Measurements from ENCODE around the gene DDX6. TPM values are rescaled to one million over a fixed set of nuclear protein-coding genes. Genes with fewer than 3 reads are reported as not detected.

DDX6 gene
- total and polyA plus RNA-seq, 2 of the 8 experiments (the other 6 are each of a cell fraction or from before 2014, with no cell fraction given): 29.8 to 181 TPM

DNA sequence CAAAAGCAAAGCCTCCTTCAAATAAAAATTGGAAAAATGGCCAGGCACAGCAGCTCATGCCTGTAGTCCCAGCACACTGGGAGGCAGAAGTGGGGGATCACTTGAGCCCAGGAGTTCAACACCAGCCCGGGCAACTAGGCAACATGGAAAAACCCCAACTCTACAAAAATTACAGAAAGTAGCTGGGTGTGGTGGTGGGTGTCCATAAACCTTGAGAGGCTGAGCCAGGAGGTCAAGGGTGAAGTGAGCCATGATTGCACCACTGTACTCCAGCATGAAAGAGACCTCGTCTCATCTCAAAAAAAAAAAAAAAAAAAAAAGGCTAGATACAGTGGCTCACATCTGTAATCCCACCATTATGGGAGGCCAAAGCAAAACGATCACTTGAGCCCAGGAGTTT lies 22.3 kb downstream of the DDX6 start:
- Histone ChIP-seq H3K4me3 (ENCODE audit: extremely low read depth in 1 of 4, insufficient read depth in 2 of 4, low read depth in 3 of 4, low read length in 4 of 4) (no peak overlapping the region), H2BK15ac (ENCODE audit: low read length) (no peak overlapping the region), H3K4me2 (ENCODE audit: insufficient read depth in 1 of 2, low read depth in 2 of 2, low read length in 2 of 2) (no peak overlapping the region), H4K91ac (replicated peaks; ENCODE audit: insufficient read length, low read length) (no peak overlapping the region), H2BK5ac (ENCODE audit: low read depth, low read length) (no peak overlapping the region), H2BK120ac (replicated peaks; ENCODE audit: low read depth, low read length) (no peak overlapping the region), H3K4me1 (replicated peaks in 1 of 4; ENCODE audit: control insufficient read depth in 3 of 4, insufficient read depth in 4 of 4, low read length in 3 of 4) (no peaks in the 10 kb centered on the region), H3K56ac (replicated peaks; ENCODE audit: insufficient read length, low read depth, low read length) (no peak overlapping the region), H4K5ac (ENCODE audit: insufficient read length, low read depth, low read length) (no peak overlapping the region), H3K23ac (ENCODE audit: insufficient read length) (no peak overlapping the region), H4K8ac (ENCODE audit: extremely low read depth, insufficient read depth, low read length) (no peak overlapping the region), H4K20me1 (replicated peaks in 1 of 2; ENCODE audit: control insufficient read depth in 1 of 2, insufficient read depth in 2 of 2, low read length in 2 of 2) (peaks cover 8 to 21% of the 10 kb centered on the region in 2 experiments), H2BK12ac (ENCODE audit: low read depth, low read length) (no peak overlapping the region), H3K36me3 (ENCODE audit: control insufficient read depth in 2 of 4, insufficient read depth in 4 of 4, low read length in 3 of 4) (peaks cover 2 to 72% (median 30%) of the 10 kb centered on the region in 4 experiments), H3K18ac (ENCODE audit: extremely low read depth, low read length) (no peak overlapping the region), H2AFZ (ENCODE audit: low read length) (no peak overlapping the region), H3K79me1 (ENCODE audit: low read depth, low read length) (peaks cover 2% of the 10 kb centered on the region; the same call in 1 of the 2 replicates), H3K23me2 (ENCODE audit: low read depth, low read length) (no peaks in the 10 kb centered on the region), H3K9ac (replicated peaks in 1 of 4; ENCODE audit: extremely low read depth in 1 of 4, low read depth in 3 of 4, low read length in 3 of 4) (no peak overlapping the region), H3K79me2 (ENCODE audit: control insufficient read depth in 1 of 2, insufficient read depth in 2 of 2, low read length in 2 of 2) (peaks cover 5 to 72% of the 10 kb centered on the region in 2 experiments), H3K14ac (ENCODE audit: insufficient read length) (no peak overlapping the region), H3K27me3 (replicated peaks in 1 of 4; ENCODE audit: control insufficient read depth in 3 of 4, extremely low read depth in 1 of 4, insufficient read depth in 3 of 4, low read length in 3 of 4) (no peaks in the 10 kb centered on the region), H2BK20ac (ENCODE audit: low read length) (no peak overlapping the region), H2AK5ac (ENCODE audit: low read depth, low read length) (no peak overlapping the region), H3K9me3 (ENCODE audit: insufficient read depth in 2 of 2, low read depth in 1 of 2, low read length in 1 of 2) (no peaks in the 10 kb centered on the region), H3K4ac (replicated peaks; ENCODE audit: insufficient read length, low read depth, low read length) (no peak overlapping the region), H3K27ac (ENCODE audit: low read depth, low read length) (no peak overlapping the region)
- DNase-seq (ENCODE audit: low read depth in 1 of 2, low spot score in 2 of 2) (no peak), FAIRE-seq (no peak)
- TF ChIP-seq RBBP5 (IDR thresholded peaks at IDR 0.05; ENCODE audit: borderline replicate concordance, low read depth, low read length) (no peak), SP2 (IDR thresholded peaks at IDR 0.05; ENCODE audit: low read length) (no peak), KDM1A (IDR thresholded peaks at IDR 0.05; ENCODE audit: borderline replicate concordance, low read length) (no peak), RXRA (IDR thresholded peaks at IDR 0.05; ENCODE audit: insufficient read depth, low read depth, low read length) (no peak), SRF (IDR thresholded peaks at IDR 0.05; ENCODE audit: low read depth, low read length) (no peak), NRF1 (IDR thresholded peaks at IDR 0.05; ENCODE audit: low read depth, low read length) (no peak), YY1 (IDR thresholded peaks at IDR 0.05; ENCODE audit: low read depth, low read length) (no peak), CEBPB (IDR thresholded peaks at IDR 0.05; ENCODE audit: low read depth, low read length) (no peak), CBX5 (IDR thresholded peaks at IDR 0.05; ENCODE audit: low read depth, low read length) (no peak), HDAC2 (IDR thresholded peaks at IDR 0.05; ENCODE audit: borderline replicate concordance in 1 of 2, low read depth in 2 of 2, low read length in 2 of 2) (no peak), TAF7 (optimal IDR thresholded peaks at IDR 0.05; ENCODE audit: borderline replicate concordance, low read depth, low read length) (no peak), EGR1 (IDR thresholded peaks at IDR 0.05; ENCODE audit: borderline replicate concordance, low read depth, low read length) (no peak), RFX5 (IDR thresholded peaks at IDR 0.05; ENCODE audit: borderline replicate concordance, low read depth, low read length) (no peak)
- WGBS, 2 experiments (ENCODE audit: extremely low coverage in 1 of 2, insufficient coverage in 1 of 2, insufficient read length in 1 of 2, insufficient replicate concordance in 2 of 2, low coverage in 1 of 2, low lambda C conversion rate in 2 of 2, missing lambda C conversion rate in 1 of 2): 91% methylated on average over 2 of the region's 3 CpGs; no CpG with 5 or more reads in 1 of the 2 experiments
- POLR2A ChIA-PET (ENCODE audit: partially characterized antibody): interaction anchor here (0.8 to 2.1 kb wide), 7 partner anchors 11 to 98 kb away, joined by 3 to 9 read pairs (median 4); partner anchors contain the start of gene DDX6
- CTCF ChIA-PET (ENCODE audit: partially characterized antibody): interaction anchor here (0.6 to 2.8 kb wide), 4 partner anchors 15 to 833 kb away, joined by 3 to 10 read pairs (median 4); no protein-coding TSS in a partner anchor
